ENCODE results near the gene DBT. TPM values are rescaled to one million over a fixed set of nuclear protein-coding genes. Genes with fewer than 3 reads are reported as not detected.
"Not testable (repeated sequence)": the region's sequence is repeated elsewhere in the genome, so short reads cannot be mapped to it uniquely, and the experiment has no call there.

Gene DBT
- total RNA-seq, 2 experiments from 2014 or later: 11.8 to 12.6 TPM

- Mint-ChIP-seq H3K27me3 (no peaks in the 10 kb centered on the region), H3K4me1 (ENCODE audit: low read depth) (peaks cover 18% of the 10 kb centered on the region), H3K27ac (no peak overlapping the region), H3K36me3 (ENCODE audit: low read depth) (peaks cover 3% of the 10 kb centered on the region), H3K9me3 (no peaks in the 10 kb centered on the region), H3K4me3 (no peak overlapping the region)
- ATAC-seq (no peak), DNase-seq (no peak)
- TF ChIP-seq, protein P1, sequence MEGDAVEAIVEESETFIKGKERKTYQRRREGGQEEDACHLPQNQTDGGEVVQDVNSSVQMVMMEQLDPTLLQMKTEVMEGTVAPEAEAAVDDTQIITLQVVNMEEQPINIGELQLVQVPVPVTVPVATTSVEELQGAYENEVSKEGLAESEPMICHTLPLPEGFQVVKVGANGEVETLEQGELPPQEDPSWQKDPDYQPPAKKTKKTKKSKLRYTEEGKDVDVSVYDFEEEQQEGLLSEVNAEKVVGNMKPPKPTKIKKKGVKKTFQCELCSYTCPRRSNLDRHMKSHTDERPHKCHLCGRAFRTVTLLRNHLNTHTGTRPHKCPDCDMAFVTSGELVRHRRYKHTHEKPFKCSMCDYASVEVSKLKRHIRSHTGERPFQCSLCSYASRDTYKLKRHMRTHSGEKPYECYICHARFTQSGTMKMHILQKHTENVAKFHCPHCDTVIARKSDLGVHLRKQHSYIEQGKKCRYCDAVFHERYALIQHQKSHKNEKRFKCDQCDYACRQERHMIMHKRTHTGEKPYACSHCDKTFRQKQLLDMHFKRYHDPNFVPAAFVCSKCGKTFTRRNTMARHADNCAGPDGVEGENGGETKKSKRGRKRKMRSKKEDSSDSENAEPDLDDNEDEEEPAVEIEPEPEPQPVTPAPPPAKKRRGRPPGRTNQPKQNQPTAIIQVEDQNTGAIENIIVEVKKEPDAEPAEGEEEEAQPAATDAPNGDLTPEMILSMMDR (IDR thresholded peaks at IDR 0.05): no peak
- CTCF ChIA-PET: no interaction called here
- POLR2A ChIA-PET: interaction anchor here (0.7 kb wide), 1 partner anchor 1561 kb away, joined by 3 read pairs; no protein-coding TSS in a partner anchor
- intact Hi-C loops (cut with micrococcal nuclease): no loop called here
These were observed 2.9 kb downstream of the DBT start for GRCh38 chr1:100246738-100247137.

- peaks cover 14% of the 10 kb centered on the region for H3K4me1 Mint-ChIP-seq (ENCODE audit: low read depth)
- POLR2A ChIA-PET: no interaction called here
- H3K36me3 Mint-ChIP-seq (ENCODE audit: low read depth): peaks cover 12% of the 10 kb centered on the region
- intact Hi-C loops (cut with micrococcal nuclease): no loop called here
- H3K9me3 Mint-ChIP-seq: no peaks in the 10 kb centered on the region
- no peak overlapping the region for H3K4me3 Mint-ChIP-seq
- CTCF ChIA-PET: no interaction called here
- no peak overlapping the region for H3K27ac Mint-ChIP-seq
- no peak for ATAC-seq
- H3K27me3 Mint-ChIP-seq: no peaks in the 10 kb centered on the region
- no peak for DNase-seq
- TF ChIP-seq, protein P1 (IDR thresholded peaks at IDR 0.05): no peak
These were observed 9.0 kb downstream of the DBT start for GRCh38 chr1:100240631-100241030.

- intact Hi-C loops (cut with micrococcal nuclease): no loop called here
- TF ChIP-seq, protein P1 (IDR thresholded peaks at IDR 0.05): no peak
- ATAC-seq (no peak), DNase-seq (no peak)
- peaks cover 13% of the 10 kb centered on the region for H3K36me3 Mint-ChIP-seq (ENCODE audit: low read depth)
- peaks cover 11% of the 10 kb centered on the region for H3K4me1 Mint-ChIP-seq (ENCODE audit: low read depth)
- CTCF ChIA-PET: no interaction called here
- no peak overlapping the region for H3K27ac Mint-ChIP-seq
- no peaks in the 10 kb centered on the region for H3K27me3 Mint-ChIP-seq
- POLR2A ChIA-PET: interaction anchor here (0.6 to 1.3 kb wide), 2 partner anchors 9 to 42 kb away, joined by 3 to 4 read pairs; partner anchors contain the start of gene DBT
- no peak overlapping the region for H3K4me3 Mint-ChIP-seq
- H3K9me3 Mint-ChIP-seq: no peaks in the 10 kb centered on the region
These were observed 9.7 kb downstream of the DBT start for GRCh38 chr1:100239961-100240360.

DNA sequence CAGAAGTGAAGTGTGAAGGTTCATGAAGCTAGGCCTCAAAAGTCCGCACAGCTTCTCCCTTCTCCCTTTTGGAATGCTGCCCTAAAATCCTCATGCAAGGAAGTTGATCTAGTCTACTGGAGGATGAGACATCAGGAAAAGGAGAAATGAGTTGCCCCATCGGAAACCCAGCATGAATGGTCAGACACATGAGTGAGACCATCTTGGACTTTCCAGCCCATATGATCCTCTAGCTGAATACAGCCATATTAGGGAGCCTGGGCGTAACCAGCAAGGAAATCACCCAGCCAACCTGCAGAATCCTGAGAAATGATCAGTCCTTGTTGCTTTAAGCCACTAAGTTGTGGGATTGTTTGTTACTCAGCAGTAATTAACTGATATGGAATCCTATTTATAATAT lies 12.5 kb downstream of the DBT start:
- ChIA-PET CTCF (no interaction called here), POLR2A (interaction anchor here (0.6 to 1.7 kb wide), 2 partner anchors 13 to 367 kb away, joined by 4 to 5 read pairs; partner anchors contain the start of gene DBT)
- H3K36me3 Mint-ChIP-seq (ENCODE audit: low read depth): peaks cover 21% of the 10 kb centered on the region
- intact Hi-C loops (cut with micrococcal nuclease): no loop called here
- H3K27me3 Mint-ChIP-seq: no peaks in the 10 kb centered on the region
- H3K4me1 Mint-ChIP-seq (ENCODE audit: low read depth): peaks cover 8% of the 10 kb centered on the region
- ATAC-seq (no peak), DNase-seq (no peak)
- H3K9me3 Mint-ChIP-seq: no peaks in the 10 kb centered on the region
- TF ChIP-seq, protein P1 (IDR thresholded peaks at IDR 0.05): no peak
- H3K4me3 Mint-ChIP-seq: no peak overlapping the region
- H3K27ac Mint-ChIP-seq: no peak overlapping the region

DNA sequence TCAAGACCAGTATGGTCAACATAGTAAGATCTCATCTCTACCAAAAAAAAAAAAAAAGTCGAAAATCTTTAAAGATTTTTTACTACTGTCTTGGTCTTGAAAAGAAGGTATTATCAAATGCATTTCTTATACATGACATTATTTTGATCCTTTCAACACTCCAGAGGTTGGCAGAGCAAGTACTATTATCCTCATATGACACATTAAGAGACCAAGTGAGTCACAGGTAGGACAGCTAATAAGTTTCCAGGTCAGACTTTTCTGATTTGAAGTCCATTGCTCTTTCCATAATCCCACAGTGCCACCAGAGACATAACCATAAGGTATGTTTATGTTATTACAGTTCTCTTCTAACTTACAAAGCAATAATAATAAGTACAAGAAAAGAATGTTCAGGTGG lies 15.2 kb downstream of the DBT start:
- H3K9me3 Mint-ChIP-seq: no peaks in the 10 kb centered on the region
- ChIA-PET CTCF (no interaction called here), POLR2A (no interaction called here)
- no peak overlapping the region for H3K4me3 Mint-ChIP-seq
- peaks cover 26% of the 10 kb centered on the region for H3K36me3 Mint-ChIP-seq (ENCODE audit: low read depth)
- ATAC-seq (no peak), DNase-seq (no peak)
- H3K27ac Mint-ChIP-seq: no peak overlapping the region
- no peaks in the 10 kb centered on the region for H3K27me3 Mint-ChIP-seq
- intact Hi-C loops (cut with micrococcal nuclease): no loop called here
- H3K4me1 Mint-ChIP-seq (ENCODE audit: low read depth): peaks cover 15% of the 10 kb centered on the region
- TF ChIP-seq, protein P1 (IDR thresholded peaks at IDR 0.05): no peak

GRCh38 chr1:100233566-100233965 lies 16.1 kb downstream of the DBT start:
- H3K9me3 Mint-ChIP-seq; ATAC-seq; CTCF ChIA-PET; intact Hi-C loops (cut with micrococcal nuclease); H3K4me3 Mint-ChIP-seq; H3K27me3 Mint-ChIP-seq; POLR2A ChIA-PET; DNase-seq: not testable (repeated sequence)
- Mint-ChIP-seq H3K36me3 (ENCODE audit: low read depth) (peaks cover 20% of the 10 kb centered on the region), H3K27ac (peak overlapping the region; percentile 9), H3K4me1 (ENCODE audit: low read depth) (peaks cover 13% of the 10 kb centered on the region)

Data from activated CD8-positive, alpha-beta T cell treated with anti-CD3 and anti-CD28 coated beads for 36 hours (primary cell).